ENCODE data around the gene OLFML1.

DNA sequence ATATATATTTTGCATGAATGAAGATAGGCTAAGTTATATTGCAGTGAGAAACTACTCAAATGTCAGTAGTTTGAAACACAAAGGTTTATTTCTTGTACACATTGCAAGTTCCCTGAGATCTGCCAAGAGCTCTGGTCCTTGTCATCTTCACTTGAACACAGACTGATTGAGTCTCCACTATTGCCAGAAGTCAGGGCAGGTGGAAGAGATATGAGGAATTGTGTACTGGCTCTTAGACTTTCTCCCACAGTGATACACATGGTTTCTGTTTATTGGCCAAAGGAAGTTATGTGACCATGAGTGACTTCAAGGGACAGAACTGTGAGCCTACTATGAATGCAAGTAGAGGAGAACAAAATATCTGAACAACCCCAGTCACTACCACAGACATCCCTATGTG is 72.7 kb downstream of the OLFML1 start:
- TF ChIP-seq, protein P1, sequence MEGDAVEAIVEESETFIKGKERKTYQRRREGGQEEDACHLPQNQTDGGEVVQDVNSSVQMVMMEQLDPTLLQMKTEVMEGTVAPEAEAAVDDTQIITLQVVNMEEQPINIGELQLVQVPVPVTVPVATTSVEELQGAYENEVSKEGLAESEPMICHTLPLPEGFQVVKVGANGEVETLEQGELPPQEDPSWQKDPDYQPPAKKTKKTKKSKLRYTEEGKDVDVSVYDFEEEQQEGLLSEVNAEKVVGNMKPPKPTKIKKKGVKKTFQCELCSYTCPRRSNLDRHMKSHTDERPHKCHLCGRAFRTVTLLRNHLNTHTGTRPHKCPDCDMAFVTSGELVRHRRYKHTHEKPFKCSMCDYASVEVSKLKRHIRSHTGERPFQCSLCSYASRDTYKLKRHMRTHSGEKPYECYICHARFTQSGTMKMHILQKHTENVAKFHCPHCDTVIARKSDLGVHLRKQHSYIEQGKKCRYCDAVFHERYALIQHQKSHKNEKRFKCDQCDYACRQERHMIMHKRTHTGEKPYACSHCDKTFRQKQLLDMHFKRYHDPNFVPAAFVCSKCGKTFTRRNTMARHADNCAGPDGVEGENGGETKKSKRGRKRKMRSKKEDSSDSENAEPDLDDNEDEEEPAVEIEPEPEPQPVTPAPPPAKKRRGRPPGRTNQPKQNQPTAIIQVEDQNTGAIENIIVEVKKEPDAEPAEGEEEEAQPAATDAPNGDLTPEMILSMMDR (conservative IDR thresholded peaks at IDR 0.05; ENCODE audit: low read depth, low read length) = no peak
- TF ChIP-seq EZH2phosphoT487 (IDR thresholded peaks at IDR 0.05; ENCODE audit: borderline replicate concordance, low read length) = no peak
